ENCODE results near the gene ARMC9.
"Not testable (repeated sequence)": the region's sequence is repeated elsewhere in the genome, so short reads cannot be mapped to it uniquely, and the experiment has no call there.

The ARMC9 gene

DNA sequence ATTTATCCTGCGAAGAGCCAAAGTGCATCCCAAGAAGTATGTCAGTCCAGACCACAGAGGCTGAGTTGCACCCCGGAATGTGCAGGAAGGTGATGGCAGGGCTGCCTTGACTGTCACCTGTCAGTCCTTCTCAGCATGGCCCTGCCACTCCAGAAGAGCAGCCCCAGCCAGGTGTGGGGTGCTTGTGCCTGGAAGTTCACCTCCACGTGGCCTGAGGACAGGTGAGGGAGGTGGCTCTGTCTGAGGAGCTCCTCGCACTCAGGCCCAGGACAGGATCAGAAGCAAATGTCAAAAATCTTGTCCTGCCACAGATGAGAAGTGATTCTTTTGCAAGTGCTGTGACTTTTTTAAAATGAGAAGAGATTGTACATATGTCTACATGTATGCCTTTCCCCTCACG lies 165.6 kb downstream of the ARMC9 start:
- DNase-seq (ENCODE audit: low spot score): no peak

DNA sequence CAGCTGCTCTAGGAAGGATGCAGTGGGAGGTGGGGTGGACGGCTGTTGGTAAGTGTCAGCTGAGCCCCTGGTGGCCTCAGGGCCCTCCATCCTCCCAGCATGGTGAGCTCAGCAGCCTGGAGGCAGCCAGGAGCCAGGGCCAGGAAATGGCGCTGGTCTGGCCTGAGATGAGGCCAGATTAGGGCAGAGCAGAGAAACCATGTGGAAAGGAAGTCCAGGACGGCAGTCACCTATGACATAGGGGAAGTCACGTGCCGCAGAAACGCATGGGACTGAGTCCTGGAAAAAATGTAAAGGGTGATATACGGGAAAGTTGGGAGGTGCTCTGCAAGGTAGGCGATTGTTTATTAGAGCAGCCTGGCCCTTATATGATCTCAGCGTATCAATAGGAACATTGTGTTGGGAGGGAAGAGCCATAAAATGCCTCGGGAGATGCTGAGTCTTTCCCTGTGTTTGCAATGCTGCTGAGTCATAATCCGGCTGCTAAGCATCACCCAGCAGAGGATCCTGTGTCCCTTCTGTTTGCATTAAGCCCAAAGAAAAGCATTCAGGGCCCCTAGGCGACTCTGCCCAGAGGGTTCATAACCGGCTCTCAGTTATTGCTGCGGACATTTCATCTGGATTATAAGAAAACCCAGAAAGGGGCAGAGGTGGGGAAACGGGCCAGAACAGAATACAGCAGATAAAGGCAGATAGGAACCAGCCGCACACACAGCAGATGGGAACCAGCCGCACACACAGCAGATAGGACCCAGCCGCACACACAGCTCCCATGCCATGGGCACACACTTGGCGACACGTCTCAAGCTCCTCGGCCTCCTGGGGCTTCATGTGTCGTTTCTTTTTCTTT lies 166.8 kb downstream of the ARMC9 start:
- no peak for DNase-seq (ENCODE audit: low spot score)

DNA sequence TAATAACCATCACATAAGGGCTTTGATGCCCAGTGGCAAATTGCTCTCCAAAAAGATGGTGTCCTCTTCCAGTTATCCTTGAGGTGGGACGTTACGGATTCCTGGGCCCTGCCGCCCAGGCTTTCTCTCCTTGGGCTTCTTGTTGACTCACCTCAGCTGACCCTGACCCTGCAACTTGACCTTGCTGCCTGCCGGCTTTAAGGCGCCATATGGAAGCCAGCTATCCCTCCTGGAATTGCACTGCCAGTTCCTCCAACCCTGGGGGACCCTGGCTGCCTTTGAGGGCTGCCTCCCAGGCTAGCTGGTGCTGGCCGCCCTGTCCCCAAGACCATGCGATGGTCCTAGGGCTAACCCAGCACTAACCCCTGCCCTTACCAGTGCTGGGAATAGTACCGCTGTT lies 168.7 kb downstream of the ARMC9 start:
- no peak for DNase-seq (ENCODE audit: low spot score)

DNA sequence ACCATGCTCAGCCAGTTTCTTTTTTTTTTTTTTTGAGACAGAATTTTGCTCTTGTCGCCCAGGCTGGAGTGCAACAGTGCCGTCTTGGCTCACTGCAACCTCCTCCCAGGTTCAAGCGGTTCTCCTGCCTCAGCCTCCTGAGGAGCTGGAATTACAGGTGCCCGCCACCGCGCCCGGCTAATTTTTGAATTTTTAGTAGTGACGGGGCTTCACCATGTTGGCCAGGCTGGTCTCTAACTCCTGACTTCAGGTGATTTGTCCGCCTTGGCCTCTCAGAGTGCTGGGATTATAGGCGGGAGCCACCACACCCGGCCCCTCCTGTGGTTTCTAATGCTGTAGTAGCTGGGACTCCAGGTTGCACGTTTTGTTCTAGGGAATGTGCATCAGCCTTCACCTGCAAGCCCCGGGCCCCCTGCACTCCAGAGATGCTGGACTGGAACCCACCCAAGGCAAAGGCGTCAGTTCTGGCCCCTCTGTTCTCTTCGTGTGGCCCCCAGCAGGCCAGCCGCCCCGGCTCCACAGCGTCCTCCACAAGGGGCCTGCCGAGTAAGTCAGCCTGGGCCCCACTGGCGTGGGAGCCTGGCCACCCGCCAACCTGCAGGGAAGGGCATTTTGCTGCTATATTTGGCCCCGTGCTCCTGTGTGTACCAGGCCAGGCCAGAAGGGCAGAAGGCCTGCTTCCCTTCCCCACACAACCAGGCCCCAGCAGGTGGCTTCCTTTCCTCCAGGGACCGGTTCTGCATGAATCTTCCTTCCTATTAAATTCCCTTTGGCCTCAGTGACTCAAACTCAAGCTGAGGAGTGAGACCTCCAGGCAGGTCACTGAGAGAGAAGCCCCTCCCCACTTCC lies 171.4 kb downstream of the ARMC9 start:
- DNase-seq (ENCODE audit: low spot score): no peak

DNA sequence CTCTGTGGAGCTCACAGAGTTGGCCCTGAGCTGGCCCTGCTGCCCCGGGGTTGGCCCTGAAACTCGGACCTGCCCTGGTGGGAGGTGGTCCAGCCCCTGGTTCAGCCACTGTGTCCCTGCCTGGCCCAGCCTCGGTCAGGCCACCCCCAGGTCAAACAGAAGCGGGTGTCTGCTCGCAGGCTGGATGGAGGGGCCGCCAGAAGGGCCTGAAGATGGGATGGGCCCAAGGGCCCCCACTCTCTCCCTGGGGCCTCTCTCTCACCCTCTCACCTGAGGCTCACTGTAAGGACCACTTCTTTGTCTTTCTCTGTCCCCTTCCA lies 172.0 kb downstream of the ARMC9 start:
- DNase-seq (ENCODE audit: low spot score): no peak

DNA sequence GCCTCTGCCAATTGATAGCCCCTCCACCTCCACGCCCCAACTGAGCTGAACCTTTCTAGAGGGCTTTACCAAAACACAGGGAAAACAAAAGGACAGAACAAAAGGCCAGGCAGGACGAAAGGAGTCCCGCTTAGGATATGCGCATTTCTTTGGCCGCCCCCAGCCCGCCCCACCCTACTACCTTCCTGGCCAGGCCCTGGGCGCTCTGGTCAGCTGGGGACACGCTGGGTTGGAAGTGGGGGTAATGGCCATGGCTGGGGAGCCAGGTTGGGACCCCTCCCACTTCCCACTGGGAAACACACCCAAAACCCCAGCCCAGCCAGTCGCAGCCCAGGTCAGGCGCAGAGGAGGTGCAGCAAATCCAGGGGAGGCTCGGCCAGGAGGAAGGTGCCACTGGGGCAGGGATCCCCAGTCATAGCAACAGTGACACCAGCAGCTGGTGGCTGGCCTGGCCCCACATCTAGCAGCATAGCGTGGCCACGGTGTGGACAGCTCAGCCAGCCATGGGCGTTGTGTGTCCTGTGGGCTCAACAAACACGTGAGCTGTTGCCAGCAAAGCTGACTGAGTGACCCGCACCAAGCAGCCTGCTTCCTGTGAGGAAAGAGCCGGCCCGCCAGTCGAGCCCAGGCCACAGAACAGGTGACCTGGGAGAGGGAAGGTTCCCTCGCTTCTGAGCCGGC lies 172.5 kb downstream of the ARMC9 start:
- DNase-seq (ENCODE audit: low spot score): no peak

DNA sequence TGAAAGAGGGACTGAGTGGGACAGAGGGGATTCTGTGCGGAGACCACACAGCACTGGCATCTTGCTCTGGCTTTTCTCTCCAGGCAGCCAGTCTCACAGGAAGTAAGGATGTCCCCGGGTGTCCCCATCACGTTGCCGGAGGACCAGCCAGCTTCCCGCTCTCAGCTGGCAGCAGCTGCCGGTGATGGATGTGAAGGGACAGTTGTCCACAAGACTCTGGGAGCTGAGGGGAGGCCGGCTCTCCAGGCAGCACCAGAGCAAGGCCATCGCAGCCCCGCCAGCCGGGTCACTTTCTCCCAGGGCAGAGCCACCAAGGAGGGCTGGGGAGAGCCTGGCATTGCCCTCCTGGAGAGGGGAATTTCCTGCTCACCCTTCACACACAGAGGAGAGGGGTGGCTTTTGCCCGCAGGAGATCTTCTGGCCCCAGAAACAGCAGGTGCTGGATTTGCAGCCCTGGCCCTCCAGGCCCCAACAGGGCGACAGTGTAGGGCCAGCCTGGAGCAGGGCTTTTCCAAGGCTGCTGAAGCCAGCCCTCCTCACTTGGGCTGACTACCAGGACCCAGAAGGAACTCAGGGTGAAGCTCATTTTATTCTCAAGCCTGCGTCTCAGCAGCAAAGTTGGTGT lies 173.1 kb downstream of the ARMC9 start:
- no peak for DNase-seq (ENCODE audit: low spot score)

DNA sequence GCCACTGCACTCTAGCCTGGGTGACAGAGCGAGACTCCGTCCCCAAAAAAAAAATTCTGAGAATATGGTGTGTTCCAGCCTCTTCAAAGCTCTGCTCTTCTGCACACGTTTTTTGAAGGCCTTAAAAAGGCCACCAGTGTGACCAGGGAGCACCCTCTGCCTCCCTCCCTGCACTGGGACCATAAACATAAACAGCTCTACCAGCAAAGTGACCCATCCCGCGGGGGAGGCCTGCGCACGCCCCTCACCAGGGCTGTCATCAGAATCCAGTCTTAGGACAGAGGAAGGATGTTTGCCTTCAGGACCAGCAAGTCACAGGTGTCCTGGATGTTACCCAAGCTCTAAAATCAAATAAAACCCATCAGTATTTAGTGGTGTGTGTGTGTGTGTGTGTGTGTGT lies 173.9 kb downstream of the ARMC9 start:
- DNase-seq (ENCODE audit: low spot score): no peak

DNA sequence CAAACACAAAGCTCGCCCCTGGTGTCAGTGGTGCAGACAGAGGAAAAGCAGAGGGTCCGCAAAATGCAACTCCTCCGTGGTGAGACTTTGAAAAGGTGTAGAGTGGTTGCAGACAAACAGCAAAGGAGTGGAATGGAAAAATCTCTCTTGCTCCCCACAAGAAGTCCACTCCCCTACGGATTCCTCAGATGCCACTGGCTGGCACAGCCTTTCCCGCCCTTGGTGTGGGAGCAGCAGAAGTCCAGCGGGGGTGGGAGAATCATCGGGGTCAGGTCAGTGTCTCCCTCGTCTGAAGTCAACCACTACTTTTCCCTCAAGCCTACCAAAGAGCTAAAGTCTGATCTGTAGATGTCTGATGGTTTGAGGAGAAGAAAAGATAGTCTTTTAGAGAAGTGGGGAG lies 174.8 kb downstream of the ARMC9 start:
- DNase-seq (ENCODE audit: low spot score): no peak

DNA sequence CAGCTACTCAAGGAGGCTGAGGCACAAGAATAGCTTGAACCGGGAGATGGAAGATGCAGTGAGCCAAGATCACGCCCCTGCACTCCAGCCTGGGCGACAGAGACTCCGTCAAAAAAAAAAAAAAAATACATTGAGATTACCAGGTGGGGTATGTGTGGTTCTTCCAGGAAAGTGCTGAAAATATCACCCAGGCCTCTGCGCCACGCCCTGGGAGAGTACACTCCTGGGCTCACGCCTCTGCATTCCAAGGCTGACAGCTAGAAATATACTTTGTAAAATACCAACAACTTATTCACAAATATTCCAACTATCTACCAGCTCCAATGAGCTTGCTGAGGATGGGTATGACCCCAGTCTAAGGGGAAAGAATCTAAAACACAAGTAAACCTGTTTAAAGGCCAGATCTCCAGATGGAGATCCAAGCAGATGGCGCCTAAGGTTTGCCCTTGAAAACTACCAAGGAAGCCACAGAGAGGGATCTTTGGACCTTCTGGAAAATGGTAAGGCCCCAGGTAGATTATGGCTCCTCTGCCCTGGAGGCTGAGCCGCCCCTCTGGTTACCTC lies 175.4 kb downstream of the ARMC9 start:
- DNase-seq (ENCODE audit: low spot score): no peak

DNA sequence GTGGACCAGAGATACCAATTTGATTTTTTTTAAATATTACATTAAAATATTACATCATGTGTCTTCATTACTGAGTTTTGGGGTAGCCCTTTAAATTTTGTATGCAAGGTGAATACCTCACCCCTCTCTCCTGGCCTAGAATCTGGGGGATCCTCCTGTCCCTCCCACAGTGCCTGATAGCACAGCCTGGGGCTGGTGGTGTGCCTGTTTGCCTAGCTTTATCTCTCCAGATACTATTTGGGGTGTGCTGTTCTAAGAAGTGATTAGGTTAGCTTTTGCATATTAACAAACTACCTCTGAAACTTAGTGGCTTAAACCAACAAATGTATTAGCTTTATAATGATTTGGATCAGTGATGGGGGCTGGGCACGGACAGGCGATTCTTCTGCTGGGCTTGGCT lies 176.3 kb downstream of the ARMC9 start:
- DNase-seq (ENCODE audit: low spot score): no peak

DNA sequence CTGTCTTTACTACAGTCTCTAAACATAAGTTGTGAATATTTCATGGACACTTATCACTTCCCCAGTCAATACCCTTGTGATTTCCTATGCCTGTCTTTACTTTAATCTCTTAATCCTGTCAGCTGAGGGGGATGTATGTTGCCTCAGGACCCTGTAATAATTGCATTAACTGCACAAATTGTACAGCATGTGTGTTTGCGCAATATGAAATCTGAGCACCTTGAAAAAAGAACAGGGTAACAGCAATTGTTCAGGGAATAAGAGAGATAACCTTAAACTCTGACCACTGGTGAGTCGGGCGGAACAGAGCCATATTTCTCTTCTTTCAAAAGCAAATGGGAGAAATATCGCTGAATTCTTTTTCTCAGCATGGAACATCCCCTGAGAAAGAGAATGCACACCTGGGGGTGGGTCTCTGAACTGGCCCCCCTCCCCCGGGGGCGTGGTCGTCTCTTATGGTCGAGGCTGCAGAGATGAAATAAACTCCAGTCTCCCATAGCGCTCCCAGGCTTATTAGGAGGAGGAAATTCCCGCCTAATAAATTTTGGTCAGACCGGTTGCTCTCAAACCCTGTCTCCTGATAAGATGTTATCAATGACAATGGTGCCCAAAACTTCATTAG lies 177.7 kb downstream of the ARMC9 start:
- DNase-seq (ENCODE audit: low spot score): not testable (repeated sequence)

DNA sequence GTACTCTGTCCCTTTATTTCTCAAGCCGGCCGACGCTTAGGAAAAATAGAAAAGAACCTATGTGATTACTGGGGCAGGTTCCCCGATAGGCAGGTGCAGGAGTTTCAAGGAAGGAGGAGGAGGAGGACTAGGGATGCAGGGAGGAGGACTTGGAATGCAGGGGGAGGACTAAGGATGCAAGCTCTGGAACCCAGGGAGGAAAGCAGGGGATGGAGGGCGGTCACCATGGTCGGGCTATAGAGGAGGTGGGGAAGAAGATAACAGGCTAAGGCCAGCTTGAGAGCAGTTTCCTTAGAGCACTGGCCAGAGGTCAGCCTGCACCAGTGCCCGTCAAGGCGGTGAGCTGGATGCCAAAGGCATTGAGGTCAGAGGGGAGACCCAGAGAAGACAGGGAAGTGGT lies 178.4 kb downstream of the ARMC9 start:
- no peak for DNase-seq (ENCODE audit: low spot score)

DNA sequence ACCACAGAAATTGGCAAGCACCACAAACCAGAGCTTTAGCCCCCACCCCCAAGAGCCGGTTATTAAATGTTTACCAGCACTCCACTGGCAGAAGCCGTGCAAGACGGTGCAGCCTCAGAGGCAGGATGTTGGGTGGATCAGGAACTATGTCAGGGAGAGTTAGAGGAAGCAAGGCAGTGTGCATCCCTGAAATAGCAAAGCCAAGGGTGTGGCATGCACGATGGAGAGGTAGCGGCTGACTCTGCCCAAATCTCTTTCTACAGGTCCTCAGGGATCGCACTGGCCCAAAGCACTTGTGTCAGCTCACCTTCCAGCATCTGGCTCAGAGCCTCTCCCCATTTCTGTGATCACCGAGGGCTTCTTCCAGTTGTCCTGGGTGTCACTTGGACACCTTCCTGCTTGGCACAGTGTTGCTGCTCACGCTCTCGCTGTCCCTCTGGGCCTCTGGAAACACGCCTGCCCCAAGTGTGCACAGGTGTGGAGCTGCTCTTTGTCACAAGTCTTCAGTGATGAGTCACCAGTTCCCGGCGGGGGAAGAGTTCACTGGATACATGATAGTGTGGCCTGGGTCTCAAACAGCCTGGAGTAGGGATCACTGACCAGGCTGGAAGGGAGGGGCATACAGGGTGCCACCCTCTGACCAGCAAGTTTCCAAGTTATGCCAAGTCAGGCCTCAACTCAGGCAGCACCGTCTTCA lies 179.7 kb downstream of the ARMC9 start:
- no peak for DNase-seq (ENCODE audit: low spot score)

DNA sequence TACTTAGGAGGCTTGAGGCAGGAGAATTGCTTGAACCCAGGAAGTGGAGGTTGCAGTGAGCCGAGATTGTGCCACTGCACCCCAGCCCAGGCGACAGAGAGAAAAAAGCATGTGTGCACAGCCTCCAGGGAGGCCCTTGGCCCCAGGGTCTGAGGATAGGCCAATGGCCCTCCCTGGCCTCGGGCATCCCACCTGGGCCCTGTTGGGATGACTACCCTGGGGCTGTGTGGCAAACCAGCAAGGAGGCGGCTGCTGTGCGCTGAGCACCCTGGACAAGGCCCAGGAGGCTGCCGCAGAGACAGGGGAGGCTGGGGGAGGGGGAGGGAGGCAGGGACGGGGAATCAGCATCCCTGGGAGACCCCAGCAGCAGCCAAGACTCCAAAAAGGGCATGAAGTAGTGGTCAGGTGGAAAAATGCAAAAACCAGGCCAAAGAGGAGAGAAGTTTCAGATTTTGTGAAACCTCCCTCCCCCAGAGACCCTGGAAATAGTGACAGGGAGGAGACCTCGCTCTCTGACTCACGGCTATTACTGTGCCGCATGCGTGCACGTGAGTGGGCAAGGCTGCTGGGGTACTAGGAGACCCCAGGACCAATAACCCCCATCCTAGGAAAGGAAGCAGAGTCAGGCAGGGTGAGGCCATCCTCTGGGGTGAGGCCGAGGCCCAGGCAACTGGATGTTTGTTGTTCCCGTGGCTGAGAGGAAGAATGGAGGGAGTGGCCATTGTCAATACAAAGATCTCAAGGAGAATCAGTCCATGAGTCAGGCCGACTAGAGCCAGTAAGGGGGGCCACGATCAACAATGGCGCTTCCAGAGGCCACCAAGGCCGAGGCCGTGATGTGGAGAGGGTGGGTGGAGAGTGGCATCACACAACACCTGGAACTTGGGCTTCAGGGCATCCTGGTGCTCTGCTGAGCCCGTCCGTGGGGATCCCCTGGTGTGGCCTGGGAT lies 181.1 kb downstream of the ARMC9 start:
- DNase-seq (ENCODE audit: low spot score): no peak

DNA sequence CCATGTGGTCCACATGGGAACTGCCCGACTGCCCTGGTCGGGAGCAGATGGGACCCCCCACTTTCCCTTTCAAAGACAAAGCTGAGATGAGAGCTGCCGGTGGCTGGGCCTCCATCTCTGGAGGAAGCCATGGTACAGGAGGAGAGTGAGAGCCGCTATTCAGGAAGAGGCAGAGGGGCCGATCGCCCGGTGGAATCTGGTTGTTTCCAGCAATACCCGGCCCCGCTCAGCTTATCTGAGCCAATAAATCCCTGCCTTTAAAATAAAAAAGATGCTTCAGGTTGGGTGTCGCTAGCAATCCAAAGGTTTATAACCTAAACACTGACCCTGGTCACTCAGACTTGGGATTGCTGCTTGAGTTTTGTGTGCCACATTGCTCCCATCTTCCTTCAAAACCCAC lies 181.9 kb downstream of the ARMC9 start:
- no peak for DNase-seq (ENCODE audit: low spot score)

DNA sequence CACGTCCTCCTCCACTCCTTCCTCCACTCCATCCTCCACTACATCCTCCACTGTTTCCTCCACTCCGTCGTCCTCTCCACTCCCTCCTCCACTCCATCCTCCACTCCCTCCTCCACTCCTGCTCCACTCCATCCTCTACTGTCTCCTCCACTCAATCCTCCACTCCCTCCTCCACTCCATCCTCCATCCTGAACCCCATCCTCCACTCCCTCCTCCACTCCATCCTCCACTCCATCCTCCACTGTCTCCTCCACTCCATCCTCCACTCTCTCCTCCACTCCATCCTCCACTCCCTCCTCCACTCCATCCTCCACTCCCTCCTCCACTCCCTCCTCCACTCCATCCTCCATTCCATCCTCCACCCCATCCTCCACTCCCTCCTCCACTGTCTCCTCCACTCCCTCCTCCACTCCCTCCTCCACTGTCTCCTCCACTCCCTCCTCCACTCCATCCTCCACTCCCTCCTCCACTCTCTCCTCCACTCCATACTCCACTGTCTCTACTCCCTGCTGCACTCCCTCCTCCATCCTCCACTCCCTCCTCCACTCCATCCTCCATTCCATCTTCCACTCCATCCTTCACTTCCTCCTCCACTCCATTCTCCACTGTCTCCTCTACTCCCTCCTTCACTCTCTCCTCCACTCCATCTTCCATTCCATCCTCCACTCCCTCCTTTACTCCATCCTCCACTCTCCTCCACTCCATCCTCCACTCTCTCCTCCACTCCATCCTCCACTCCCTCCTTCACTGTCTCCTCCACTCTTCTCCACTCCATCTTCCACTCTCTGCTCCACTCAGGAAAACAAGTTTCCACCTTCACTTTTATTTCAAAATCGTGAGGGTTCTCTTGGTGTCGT lies 182.8 kb downstream of the ARMC9 start:
- DNase-seq (ENCODE audit: low spot score): no peak

DNA sequence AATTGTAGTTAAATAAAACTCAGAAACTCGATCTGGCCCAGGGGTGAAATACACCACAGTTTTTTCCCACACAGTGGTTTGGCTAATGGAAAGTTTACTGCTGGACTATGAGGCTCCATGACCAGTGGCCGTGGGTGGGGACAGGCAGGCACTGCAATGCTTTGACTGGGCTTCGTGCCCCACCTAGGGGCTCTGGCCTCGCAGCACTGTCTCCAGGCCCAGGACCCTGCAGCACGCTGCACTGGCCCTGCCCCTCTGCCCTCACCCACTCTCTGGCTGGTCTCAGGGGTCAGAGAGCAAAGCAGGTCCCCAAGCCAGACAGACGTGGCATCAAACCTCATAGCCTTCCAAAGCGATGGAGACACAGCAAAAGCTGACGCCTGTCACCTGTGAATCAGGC lies 183.7 kb downstream of the ARMC9 start:
- no peak for DNase-seq (ENCODE audit: low spot score)

All from activated CD4-positive, alpha-beta T cell treated with anti-CD3 and anti-CD28 coated beads, Interleukin-2, Interleukin-4, amounts not matched to agents 100 ng/mL and 50 ng/mL, durations not matched to agents 16 hours and 8 hours (primary cell).